NCI-H187 (cell line): ENCODE results near the gene CBX8.

Source experiments
- DNase-seq, 2 experiments: peaks; one replicate each; lab custom pipeline; 2025; lab: John Stamatoyannopoulos, UW

The CBX8 gene

GRCh38 chr17:79835470-79835899, 38.6 kb upstream of the CBX8 start:
- DNase-seq = no peak

- DNase-seq = no peak
These were observed 37.9 kb upstream of the CBX8 start for GRCh38 chr17:79834565-79835469.

GRCh38 chr17:79833744-79834564, 37.1 kb upstream of the CBX8 start:
- DNase-seq = no peak

- DNase-seq = no peak
These were observed 36.2 kb upstream of the CBX8 start for GRCh38 chr17:79833110-79833450.

GRCh38 chr17:79832218-79833109, 35.6 kb upstream of the CBX8 start:
- DNase-seq = no peak

- DNase-seq = no peak
These were observed 34.7 kb upstream of the CBX8 start for GRCh38 chr17:79831265-79832217.

- no peak for DNase-seq
These were observed 33.9 kb upstream of the CBX8 start for GRCh38 chr17:79830763-79831264.

- no peak for DNase-seq
These were observed 33.4 kb upstream of the CBX8 start for GRCh38 chr17:79830303-79830702.

- no peak for DNase-seq
These were observed 32.6 kb upstream of the CBX8 start for GRCh38 chr17:79829457-79829856.

- no peak for DNase-seq
These were observed 32.1 kb upstream of the CBX8 start for GRCh38 chr17:79829004-79829403.

- DNase-seq = no peak
These were observed 30.1 kb upstream of the CBX8 start for GRCh38 chr17:79826841-79827578.

- no peak for DNase-seq
These were observed 29.4 kb upstream of the CBX8 start for GRCh38 chr17:79826204-79826680.

GRCh38 chr17:79825580-79825921, 28.7 kb upstream of the CBX8 start:
- DNase-seq = no peak

GRCh38 chr17:79824893-79825579, 28.2 kb upstream of the CBX8 start:
- no peak for DNase-seq

GRCh38 chr17:79824234-79824633, 27.4 kb upstream of the CBX8 start:
- no peak for DNase-seq

GRCh38 chr17:79822583-79823124, 25.8 kb upstream of the CBX8 start:
- no peak for DNase-seq

GRCh38 chr17:79821331-79822095, 24.6 kb upstream of the CBX8 start:
- no peak for DNase-seq

- no peak for DNase-seq
These were observed 24.1 kb upstream of the CBX8 start for GRCh38 chr17:79820959-79821330.
